Aorta (tissue), 5 donors: ENCODE data around the gene MTA3. TPM values are rescaled to one million over a fixed set of nuclear protein-coding genes. Genes with fewer than 3 reads are reported as not detected.

ENCODE experiments used
- ATAC-seq: fragments of 200-7000 bp; cut with Tn5 transposase; one replicate; pipeline ENCODE4 v1.9.1; 2022; ENCODE audit warnings: moderate library complexity; ENCODE audit not compliant: low FRiP score
- DNase-seq, 2 donors: peaks; one replicate each; pipeline ENCODE4 v3.0.0-alpha.2; 2020
- H3K27ac ChIP-seq, 2 donors: one replicate each; pipeline ENCODE4 v1.5.1; 2013; ENCODE audit warnings: low read length in 2 of 2, mild to moderate bottlenecking in 2 of 2, moderate library complexity in 2 of 2, control low read depth in 1 of 2, inconsistent platforms in 1 of 2, low read depth in 1 of 2
- H3K27me3 ChIP-seq, 2 donors: one replicate each; pipeline ENCODE4 v1.6.1; 2013; ENCODE audit warnings: control low read depth in 1 of 2, low read length in 1 of 2, mild to moderate bottlenecking in 1 of 2, moderate library complexity in 1 of 2; ENCODE audit not compliant: insufficient read depth in 2 of 2, control insufficient read depth in 1 of 2
- H3K36me3 ChIP-seq, 2 donors: one replicate each; pipeline ENCODE4 v1.6.1; 2013; ENCODE audit warnings: control low read depth in 1 of 2, low read length in 1 of 2, mild to moderate bottlenecking in 1 of 2; ENCODE audit not compliant: insufficient read depth in 2 of 2, control insufficient read depth in 1 of 2
- H3K4me1 ChIP-seq, 2 donors: one replicate each; pipeline ENCODE4 v1.6.1; 2013; ENCODE audit warnings: low read length in 2 of 2, control low read depth in 1 of 2, mild to moderate bottlenecking in 1 of 2, moderate library complexity in 1 of 2; ENCODE audit not compliant: insufficient read depth in 2 of 2, control insufficient read depth in 1 of 2
- H3K4me3 ChIP-seq, 2 donors: one replicate each; pipeline ENCODE4 v1.5.1; 2013; ENCODE audit warnings: low read length in 2 of 2, control low read depth in 1 of 2, mild to moderate bottlenecking in 1 of 2
- H3K9me3 ChIP-seq: one replicate; pipeline ENCODE4 v1.6.1; 2013; ENCODE audit warnings: mild to moderate bottlenecking, low read length; ENCODE audit not compliant: control insufficient read depth
- WGBS, 2 donors: extraction: QIAGEN DNeasy Blood & Tissue Kit; methylation state at CpG; one replicate each; pipeline ENCODE4 v1.1.7; 2013; 5-methylcytosine and 5-hydroxymethylcytosine counted together
- intact Hi-C, 2 donors: fragments of 100-400 bp; cut with DNase I; formaldehyde crosslinking; loops; one replicate each; pipeline versions ENCODE4 v1.14.2 to v1.15.0; 2022
- polyA plus RNA-seq, 2 donors: library from polyadenylated mRNA; stranded (reverse); fragments of 200-250 nt; gene quantifications; one replicate each; pipeline ENCODE4 v1.2.3, GENCODE V29; 2013
- total RNA-seq, 2 donors: library from RNA; stranded (reverse); fragmentation: NEBNext Ultra II Directional; extraction: Animal tissue kit (Norgen Biotek cat#: 25700); gene quantifications; one replicate each; pipeline ENCODE4 v1.2.1, GENCODE V29; 2021
- donor health status: healthy with polysubstance abuse.
- donor health status: Bipolar disorder and iron deficiency.
- donor health status: DM: no; HTN: no; CAD: no.
- donor health status: DM: no; HTN: no; CAD: no.
- donor health status: DM: yes; HTN: yes; CAD: no.

MTA3 gene
- total and polyA plus RNA-seq, 4 donors: 17.3 to 50.7 (median 36.2) TPM

DNA sequence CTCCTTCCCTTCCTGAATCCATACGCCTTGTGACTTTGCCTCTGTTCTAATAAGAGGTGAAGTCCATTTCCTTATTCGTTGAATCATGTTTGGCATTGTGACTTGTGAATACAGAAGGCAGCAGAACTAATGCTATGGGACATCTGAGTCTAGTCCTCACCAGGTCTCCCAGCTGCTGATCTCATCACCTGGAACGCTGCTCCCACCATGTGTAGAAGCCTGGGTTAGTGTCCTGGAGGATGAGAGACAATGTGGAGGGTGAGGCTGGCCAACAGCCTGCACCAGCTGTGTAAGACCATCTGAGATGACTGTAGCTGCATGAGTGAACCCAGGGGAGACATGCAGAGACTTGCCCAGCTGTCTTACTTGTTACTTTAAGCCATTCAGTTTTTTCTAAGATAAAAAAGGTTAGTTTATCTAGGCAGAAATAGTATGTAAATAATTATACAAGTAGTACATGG lies 227.4 kb downstream of the MTA3 start:
- Histone ChIP-seq H3K9me3 (no peaks in the 10 kb centered on the region), H3K36me3 (no peaks in the 10 kb centered on the region), H3K4me1 (no peaks in the 10 kb centered on the region), H3K4me3 (no peak overlapping the region), H3K27ac (peak overlapping the region; percentile 8 to 73), H3K27me3 (no peaks in the 10 kb centered on the region)
- ATAC-seq: no peak
- intact Hi-C loops: no loop called here
- DNase-seq: no peak
- 32 to 51% methylated on average over 3 of the region's 3 CpGs for WGBS, 2 donors

DNA sequence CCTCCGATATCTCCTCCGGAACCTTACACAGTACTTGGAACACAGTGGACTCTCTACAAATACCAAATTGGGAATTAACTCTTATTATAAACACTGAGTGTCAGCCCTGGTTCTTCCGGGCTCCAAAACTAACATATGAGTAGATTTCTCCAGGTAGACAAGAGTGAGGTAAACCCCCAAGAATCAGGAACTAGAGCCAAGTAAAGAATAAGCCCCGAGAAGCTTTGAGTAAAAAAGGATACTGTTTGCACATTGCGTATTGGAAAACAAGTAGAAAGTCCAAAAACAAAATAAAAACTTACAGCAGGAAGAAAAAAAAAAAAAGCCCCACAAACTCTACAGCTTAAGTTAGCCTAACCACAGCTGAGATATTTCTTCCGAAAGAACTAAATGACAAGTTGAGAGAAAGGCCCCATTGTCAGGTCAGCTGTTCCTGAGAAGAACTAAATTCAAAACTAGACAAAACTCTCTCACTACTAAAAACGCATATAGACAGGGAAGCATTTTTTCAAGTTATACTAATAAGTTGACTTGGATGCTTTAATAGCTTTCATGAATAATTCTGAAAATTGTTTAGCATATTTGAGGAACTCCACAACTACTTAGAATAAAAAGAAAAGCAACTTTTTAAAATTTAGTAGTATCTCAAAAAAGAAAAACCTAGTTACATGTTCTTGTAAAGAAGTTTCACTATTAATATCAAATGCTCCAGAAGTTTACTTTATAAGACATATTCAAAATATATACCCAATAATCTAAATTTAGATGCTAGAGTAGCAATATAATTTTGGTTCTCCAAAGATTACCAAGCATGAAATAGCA lies 228.2 kb downstream of the MTA3 start:
- H3K27ac ChIP-seq: peak overlapping the region; percentile 20 to 46
- DNase-seq (no peak), ATAC-seq (no peak)
- no peaks in the 10 kb centered on the region for H3K36me3 ChIP-seq
- intact Hi-C loops: no loop called here
- 5 to 12% methylated on average over 7 of the region's 7 CpGs for WGBS, 2 donors
- H3K9me3 ChIP-seq: no peaks in the 10 kb centered on the region
- no peaks in the 10 kb centered on the region for H3K27me3 ChIP-seq
- no peak overlapping the region for H3K4me3 ChIP-seq
- peaks cover 0 to 3% of the 10 kb centered on the region in 2 donors for H3K4me1 ChIP-seq

DNA sequence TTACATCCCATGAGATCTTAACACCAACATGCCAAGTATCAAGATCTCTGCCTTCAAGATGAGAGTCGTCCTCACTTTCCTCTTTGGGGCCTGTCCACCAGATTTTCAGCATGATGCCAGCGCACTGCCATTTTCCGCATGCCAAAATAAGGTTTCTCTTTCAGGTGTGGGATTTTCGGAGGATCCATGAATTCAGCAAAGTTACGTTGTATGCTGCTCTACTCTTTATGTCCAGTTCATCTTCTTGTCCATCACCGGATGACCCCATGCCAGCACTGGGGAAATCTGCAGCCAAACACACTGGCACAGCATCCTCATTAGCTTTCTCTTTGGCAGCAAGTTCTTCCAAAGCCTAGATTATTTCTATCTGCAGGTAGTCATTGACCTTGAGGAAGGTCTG lies 228.8 kb downstream of the MTA3 start:
- H3K27me3 ChIP-seq: no peaks in the 10 kb centered on the region
- WGBS, 2 donors: 80 to 87% methylated on average over 6 of the region's 6 CpGs
- peak overlapping the region; percentile 46 to 52 for H3K27ac ChIP-seq
- H3K9me3 ChIP-seq: no peaks in the 10 kb centered on the region
- H3K4me1 ChIP-seq: peaks cover 3 to 4% of the 10 kb centered on the region in 2 donors
- no peak overlapping the region for H3K4me3 ChIP-seq
- intact Hi-C loops: no loop called here
- no peaks in the 10 kb centered on the region for H3K36me3 ChIP-seq
- DNase-seq (no peak), ATAC-seq (no peak)

DNA sequence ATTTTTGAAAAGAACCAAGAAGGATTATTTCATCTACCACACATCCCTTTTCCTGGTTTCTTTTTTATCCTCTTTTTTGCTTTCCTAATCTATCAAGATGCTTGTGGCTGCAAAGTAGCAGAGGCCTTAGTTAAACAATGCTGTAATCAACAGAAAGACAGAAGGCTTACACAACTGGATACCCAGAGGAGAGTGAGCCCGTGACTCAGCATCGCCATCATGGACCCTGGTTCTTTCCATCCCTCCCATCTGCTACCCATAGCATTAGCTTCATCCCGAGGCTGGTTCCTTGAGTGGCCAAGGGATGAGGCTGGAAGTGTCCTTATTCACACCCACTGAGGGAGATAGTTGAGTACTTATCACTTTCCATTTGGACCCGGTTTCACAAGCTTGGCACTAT lies 231.4 kb downstream of the MTA3 start:
- no peak overlapping the region for H3K4me3 ChIP-seq
- intact Hi-C loops: no loop called here
- H3K36me3 ChIP-seq: no peaks in the 10 kb centered on the region
- ATAC-seq (no peak), DNase-seq (no peak)
- H3K27ac ChIP-seq: no peak overlapping the region
- peaks cover 3 to 4% of the 10 kb centered on the region in 2 donors for H3K4me1 ChIP-seq
- 70 to 83% methylated on average over 4 of the region's 4 CpGs for WGBS, 2 donors
- no peaks in the 10 kb centered on the region for H3K9me3 ChIP-seq
- H3K27me3 ChIP-seq: no peaks in the 10 kb centered on the region

DNA sequence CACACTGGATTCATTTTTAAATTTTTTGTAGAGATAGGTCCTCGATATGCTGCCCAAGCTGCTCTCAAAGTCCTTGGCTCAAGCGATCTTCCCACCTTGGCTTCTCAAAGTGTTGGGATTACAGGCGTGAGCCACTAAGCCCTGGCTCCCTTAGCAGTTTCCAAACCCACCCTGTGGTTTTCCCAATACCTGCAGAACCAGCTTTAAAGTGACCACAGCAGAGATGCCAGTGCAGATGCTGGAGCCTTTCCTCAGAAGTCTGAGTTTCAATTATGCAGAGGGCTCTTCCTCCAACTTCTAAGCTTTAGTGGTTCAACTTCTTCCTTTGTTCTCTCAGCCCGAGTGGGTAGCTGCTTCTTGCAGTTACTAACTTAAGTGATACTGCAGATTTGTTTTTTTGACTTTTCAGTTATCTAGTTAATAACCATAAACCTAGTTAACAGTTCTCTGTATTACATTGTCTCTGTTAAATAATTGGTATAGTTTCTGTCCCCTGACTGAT lies 232.1 kb downstream of the MTA3 start:
- ATAC-seq (no peak), DNase-seq (no peak)
- intact Hi-C loops: no loop called here
- Histone ChIP-seq H3K4me3 (no peak overlapping the region), H3K27ac (no peak overlapping the region), H3K9me3 (no peaks in the 10 kb centered on the region), H3K36me3 (no peaks in the 10 kb centered on the region), H3K4me1 (peaks cover 3 to 4% of the 10 kb centered on the region in 2 donors), H3K27me3 (no peaks in the 10 kb centered on the region)
- WGBS, 2 donors: 93 to 96% methylated on average over 4 of the region's 4 CpGs

DNA sequence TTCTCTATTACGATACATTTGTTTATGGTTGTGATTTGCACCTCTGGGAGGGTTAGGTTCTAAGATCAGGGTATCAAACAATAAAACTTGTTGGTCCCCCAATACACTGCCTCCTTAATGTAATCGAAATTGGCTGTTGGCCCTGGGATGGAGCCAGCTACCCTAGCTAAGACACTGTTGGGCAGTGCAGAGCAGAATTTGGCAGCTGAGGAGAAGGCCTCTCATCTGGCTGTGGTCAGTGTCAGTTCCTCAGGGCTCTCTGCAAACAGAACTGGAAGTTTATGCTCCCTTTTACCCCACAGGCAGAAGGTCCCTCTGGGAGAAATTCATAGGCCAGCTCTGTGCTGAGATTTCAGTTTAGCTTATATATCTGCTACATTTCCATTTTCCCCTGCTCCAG lies 232.5 kb downstream of the MTA3 start:
- intact Hi-C loops: no loop called here
- Histone ChIP-seq H3K36me3 (no peaks in the 10 kb centered on the region), H3K27ac (peak overlapping the region; percentile 29 to 74), H3K27me3 (no peaks in the 10 kb centered on the region), H3K9me3 (no peaks in the 10 kb centered on the region), H3K4me3 (no peak overlapping the region), H3K4me1 (peaks cover 3 to 4% of the 10 kb centered on the region in 2 donors)
- peak; percentile 67 for ATAC-seq
- no peak for DNase-seq
- 48 to 52% methylated on average over 2 of the region's 2 CpGs for WGBS, 2 donors

DNA sequence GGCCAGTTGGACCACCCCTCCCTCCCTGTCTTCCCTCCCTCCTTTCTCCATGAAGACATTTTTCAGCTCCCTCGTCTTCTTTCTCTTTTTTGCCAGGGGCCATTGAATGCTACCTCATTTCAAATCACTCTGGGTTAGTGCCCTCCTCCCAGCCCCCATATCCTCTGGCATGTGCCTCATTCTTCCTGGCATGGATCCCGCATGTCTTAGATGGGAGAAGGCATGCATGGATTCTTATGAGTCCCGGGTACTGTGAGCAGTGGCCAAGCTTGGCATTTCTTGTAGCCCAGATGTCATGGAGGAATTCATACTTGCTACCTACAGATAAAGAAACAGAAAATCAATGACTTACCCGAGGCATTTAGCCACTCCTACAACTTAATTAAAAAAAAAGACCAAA lies 232.9 kb downstream of the MTA3 start:
- Histone ChIP-seq H3K9me3 (no peaks in the 10 kb centered on the region), H3K4me3 (no peak overlapping the region), H3K36me3 (no peaks in the 10 kb centered on the region), H3K27me3 (no peaks in the 10 kb centered on the region), H3K4me1 (peaks cover 3 to 4% of the 10 kb centered on the region in 2 donors), H3K27ac (peak overlapping the region; percentile 29 to 74)
- ATAC-seq: peak; percentile 36
- peak in 1 of 2 donors; percentile 81 for DNase-seq
- 3 to 7% methylated on average over 4 of the region's 4 CpGs for WGBS, 2 donors
- intact Hi-C loops: no loop called here

DNA sequence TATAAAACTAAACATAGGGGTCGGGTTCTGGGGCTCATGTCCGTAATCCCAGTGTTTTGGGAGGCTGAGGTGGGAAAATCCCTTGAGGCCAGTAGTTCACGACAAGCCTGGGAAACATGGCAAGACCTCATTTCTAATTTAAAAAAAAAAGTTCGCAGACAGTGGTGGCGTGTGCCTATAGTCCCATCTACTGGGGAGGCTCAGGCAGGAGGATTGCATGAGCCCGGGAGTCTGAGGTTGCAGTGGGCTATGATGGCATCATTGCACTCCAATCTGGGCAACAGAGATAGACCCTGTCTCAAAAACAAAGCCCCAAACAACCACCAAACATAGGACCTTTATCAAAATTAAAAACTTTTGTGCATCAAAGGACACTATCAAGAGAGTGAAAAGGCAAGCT lies 233.7 kb downstream of the MTA3 start:
- Histone ChIP-seq H3K36me3 (no peaks in the 10 kb centered on the region), H3K9me3 (no peaks in the 10 kb centered on the region), H3K4me1 (peaks cover 3 to 4% of the 10 kb centered on the region in 2 donors), H3K27me3 (no peaks in the 10 kb centered on the region), H3K27ac (no peak overlapping the region), H3K4me3 (no peak overlapping the region)
- DNase-seq (no peak), ATAC-seq (no peak)
- intact Hi-C loops: no loop called here
- 75 to 76% methylated on average over 6 of the region's 6 CpGs for WGBS, 2 donors

DNA sequence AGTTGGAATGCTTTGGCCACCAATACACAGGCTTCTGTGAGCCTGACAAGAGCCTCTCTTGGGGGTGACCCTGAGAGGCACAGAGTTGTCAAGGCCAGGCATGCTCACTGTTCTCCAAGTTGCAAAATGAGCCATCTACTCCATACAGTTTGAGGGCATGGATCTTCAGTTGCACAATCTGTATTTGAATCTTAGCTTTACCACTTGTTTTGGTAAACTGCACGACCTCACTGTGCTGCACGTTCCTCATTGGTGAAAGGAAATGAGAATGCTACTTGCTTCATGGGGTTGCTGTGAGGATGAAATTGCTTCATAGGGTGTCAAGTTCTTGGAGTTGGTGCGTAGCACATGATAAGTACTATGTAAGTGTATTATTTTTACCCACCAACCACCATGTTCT lies 235.9 kb downstream of the MTA3 start:
- no peaks in the 10 kb centered on the region for H3K9me3 ChIP-seq
- no peaks in the 10 kb centered on the region for H3K36me3 ChIP-seq
- no peak overlapping the region for H3K27ac ChIP-seq
- intact Hi-C loops: no loop called here
- H3K4me1 ChIP-seq: peaks cover 4 to 7% of the 10 kb centered on the region in 2 donors
- no peak overlapping the region for H3K4me3 ChIP-seq
- no peaks in the 10 kb centered on the region for H3K27me3 ChIP-seq
- WGBS, 2 donors: 79 to 84% methylated on average over 3 of the region's 3 CpGs
- no peak for ATAC-seq
- no peak for DNase-seq
